HG02571 (cell line): ENCODE data around the gene FNDC5.

Source experiments
- ATAC-seq: cut with Tn5 transposase; IDR thresholded peaks from one replicate; pipeline ENCODE4 v1.9.1; 2021; ENCODE audit warnings: mild to moderate bottlenecking, moderate library complexity; ENCODE audit not compliant: unreplicated experiment

FNDC5 gene

DNA sequence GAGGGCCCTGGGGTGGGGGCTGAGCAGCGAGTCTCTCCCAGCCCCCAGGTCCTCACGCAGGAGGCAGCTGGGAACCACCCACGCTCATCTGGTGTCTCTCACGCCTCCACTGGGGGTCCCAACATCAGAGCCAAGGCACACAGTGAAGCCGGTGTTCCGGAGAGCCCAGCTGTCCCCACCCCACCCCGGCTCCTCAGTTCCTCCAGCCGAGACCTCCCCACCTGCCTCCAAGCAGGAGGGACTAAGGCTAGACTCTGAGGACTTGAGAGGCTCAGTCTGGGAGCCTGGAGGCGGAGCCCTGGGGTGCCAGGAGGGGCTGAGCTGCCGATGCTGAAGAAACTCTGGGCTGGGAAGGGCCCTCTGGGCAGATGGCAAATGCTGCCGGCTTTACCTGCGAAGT, 14.0 kb upstream of the FNDC5 start:
- no peak for ATAC-seq

DNA sequence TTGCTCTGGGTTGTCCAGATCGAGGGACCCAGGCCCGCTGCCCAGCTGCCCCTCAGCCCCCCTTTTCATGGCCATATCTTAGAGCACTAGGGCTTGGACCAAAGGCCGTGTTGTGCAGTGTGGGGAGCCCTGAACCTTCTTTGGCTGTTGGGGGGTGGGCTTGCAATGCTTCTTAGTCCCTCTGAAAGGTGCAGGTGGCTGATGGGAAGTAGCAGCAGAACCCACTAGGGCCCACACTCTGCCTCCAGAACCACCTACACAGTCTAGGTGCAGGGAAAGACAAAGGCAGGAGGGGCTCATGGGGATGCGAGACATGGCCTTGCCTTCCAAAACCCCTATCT, 13.3 kb upstream of the FNDC5 start:
- no peak for ATAC-seq

DNA sequence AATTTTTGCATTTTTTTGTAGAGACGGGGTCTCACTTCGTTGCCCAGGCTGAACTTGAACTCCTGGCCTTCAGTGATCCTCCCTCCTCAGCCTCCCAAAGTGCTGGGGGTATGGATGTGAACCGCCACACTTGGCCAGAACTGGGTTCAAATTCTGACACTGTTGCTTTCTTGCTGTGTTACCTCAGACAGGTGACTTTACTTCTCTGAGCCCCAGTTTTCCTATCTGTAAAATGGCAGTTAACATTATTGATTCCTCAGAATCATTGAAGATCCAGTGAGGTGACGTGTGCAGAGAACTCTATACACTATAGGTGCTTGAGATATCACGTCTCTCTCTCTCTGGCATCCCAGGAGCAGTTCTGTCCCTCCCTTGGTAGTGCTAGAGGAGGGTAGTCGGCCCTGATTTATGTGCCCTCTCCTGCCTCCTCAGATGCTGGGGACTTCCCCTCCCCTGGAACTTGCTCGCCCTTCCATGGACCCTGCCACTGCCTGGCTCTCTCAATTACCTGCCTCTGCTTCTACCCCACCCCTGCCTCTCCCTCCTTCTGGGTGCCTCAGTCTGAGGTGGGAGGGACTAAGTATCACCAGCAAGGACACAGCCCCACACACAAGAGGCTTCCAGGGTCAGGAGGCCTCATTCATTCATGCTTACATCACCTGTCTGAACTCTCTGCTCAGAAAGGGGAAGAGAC, 12.8 kb upstream of the FNDC5 start:
- no peak for ATAC-seq

DNA sequence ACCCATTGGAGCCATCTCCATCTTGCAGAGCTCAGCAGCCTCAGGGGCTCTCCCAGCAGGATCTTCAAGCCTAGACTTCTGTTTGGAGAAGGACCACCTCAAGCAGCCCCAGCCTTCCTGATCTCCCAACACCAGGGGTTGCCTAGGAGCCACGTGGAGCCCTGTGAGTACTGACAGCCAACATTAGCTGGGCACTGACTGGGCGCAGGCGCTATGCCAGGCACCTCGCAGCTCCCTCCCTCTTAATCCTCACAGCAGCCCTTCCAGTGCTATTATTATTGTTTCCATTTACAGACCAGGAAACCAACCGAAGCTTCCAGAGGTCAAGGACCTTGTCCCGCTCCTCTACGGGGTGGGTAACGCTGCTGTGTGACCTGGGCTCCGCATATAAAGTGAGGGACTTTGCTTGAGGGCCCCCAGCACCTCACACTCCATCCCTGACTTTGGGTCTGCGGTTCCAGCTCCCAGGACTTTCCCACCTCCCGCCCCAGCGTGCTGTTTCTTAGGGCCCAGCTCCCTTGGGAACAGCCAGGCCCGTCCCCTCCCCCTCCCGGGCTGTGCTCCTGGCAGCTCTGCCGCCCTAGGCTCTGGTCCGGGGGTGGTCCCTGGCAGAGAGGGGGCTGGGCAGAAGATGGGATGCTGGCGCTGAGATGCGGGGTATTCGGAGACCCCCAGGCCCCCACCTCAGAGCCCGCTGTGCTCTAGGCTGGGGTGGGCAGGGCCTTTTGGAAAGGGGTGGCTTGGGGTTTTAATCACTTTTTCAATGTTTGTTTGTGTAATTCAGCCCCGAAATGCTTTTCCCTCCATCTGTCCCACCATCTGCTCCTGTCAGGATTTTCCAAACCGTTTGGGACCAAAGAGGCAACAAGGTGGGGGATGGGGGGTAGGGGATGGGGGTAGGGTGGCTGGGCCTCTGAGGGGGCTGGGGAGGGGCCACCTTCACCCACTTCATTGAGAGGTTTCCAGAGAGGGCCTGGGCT, 11.4 kb upstream of the FNDC5 start:
- no peak for ATAC-seq

DNA sequence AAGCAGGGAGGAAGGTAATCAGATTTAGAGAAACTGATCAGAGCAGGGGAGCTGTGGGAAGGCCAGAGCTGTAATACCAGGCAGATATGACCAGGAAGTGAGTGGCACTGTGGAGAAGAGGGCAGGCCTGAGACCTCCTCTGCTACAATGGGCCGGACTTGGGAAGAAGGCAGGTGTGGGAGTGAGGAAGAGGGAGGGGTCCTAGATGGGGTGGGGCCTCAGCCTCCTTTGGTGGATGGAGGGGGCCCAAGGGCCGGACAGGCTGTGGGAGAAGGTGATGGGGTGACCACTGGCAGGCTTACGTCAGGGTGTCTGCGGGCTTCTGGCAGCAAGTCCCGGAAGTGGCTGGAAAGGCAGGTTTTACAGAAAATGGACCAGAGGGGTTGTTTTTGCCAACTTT, 10.6 kb upstream of the FNDC5 start:
- no peak for ATAC-seq

DNA sequence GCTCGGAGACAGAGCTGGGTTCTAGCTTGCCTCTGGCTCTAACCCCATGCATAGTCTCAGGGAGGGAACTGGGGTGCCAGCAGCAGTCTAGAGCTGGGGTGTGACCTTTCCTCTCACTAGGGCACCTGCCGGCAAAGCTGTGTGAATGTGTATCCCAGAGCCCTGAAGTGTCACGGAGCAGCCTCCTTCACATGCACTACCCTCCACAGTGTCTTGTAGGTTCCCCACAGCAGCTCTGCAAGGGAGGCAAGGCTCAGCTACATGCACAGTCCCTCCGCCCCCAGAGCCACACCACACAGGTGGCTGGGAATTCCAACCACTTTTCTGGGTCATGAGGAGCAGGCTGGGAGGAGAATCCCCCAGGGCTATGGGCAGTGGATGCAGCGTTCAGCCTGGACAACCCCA, 7.9 kb upstream of the FNDC5 start:
- no peak for ATAC-seq

DNA sequence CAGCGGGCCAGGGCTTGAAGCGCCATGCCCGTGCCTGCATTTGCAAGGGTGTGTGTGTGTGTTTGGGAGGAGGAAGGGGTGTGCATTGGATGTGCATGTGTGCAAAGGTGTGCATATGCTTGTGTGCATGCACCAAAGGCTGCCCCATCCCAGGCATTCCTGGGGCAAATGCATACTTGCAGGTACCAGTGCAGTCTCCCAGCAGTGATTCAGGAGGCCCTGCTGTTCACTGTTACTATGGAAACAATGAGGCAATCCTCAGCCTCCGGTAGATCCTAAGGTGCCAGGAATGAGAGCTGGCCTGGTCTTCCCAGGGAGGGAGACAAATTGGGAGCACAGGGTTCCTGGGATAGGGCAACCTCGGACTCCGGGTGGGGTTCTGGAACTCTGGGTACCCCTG, 7.5 kb upstream of the FNDC5 start:
- ATAC-seq: no peak

DNA sequence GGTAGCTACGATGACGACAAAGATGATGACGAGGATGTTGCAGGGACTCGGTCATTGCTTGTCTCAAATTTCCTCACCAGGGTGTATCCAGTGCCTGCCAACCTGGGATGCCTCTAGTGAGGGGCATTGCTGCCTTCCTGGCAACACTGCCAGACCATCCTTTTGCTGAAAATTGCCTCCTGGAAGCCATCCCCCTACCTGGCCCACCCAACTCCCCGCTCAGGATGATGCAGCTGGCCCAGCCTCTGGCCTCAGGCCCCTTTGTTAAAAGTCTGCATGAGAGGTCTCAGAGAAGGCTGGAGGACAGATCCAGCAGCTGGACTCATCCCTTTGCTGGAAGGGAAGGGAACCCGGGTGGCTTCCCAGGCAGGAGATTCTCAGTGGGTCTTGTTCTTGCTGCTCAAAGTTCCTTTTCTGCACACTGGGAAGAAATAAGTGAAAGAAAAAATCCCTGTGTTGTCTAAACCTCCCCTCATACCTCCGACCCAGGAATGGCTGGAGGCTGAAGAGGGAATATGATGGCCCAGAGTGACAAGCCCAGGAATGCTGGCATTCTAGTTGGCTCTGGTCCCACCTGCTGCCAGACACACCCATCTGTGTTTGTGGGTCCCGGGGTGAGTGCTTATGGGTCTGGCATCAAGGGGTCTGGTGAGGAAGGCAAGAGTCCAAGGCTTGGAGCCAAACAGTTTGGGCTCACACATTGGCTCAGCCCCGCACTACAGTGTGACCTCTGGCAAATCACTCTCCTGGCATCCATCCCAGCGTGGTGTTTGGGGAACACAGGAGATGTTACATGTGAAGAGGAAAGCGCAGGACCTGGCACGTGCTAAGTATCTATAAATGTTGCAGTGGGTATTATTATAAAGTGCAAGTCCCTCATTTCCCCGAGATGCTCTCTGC, 6.7 kb upstream of the FNDC5 start:
- no peak for ATAC-seq

DNA sequence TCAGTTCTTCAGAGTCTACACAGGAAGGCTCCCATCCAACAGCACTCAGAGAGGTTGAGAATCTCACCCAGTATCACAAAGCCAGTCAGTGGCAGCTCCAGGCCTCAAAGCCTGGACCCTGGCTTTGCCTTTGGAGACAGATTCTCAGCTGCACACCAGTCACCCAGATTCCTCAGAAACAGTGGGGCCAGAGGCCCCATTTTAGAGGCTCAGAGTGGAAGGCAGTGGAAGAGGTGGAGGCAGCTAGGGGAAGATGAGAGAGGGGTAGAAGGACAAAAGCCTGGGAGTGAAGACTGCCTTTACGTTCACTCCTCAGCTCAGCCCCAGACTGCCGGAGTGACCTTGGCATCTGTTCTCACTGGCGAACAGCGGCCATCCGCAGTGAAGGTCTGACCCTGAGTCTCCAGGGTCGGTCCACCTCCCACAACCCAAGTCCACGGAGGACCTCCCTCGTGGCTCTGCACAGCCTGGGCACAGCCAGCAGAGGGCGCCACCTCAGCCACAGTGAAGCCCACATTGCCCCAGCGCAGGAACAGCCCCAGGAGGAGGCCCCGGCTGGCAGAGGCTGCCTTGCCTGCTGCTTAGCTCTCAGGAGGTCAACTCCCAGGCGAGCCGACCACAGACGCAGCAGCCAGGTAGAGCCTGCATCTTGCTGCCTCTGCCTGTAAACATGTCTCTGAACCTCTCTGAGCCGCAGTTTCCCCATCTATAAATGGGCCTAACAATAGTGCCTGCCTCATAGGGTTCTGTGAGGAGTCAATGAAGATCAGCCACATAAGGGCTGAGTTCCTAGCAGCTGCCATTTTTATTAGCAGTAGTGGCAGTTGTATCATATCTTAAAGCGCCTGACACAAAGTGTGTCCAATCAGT, 5.9 kb upstream of the FNDC5 start:
- ATAC-seq: no peak

DNA sequence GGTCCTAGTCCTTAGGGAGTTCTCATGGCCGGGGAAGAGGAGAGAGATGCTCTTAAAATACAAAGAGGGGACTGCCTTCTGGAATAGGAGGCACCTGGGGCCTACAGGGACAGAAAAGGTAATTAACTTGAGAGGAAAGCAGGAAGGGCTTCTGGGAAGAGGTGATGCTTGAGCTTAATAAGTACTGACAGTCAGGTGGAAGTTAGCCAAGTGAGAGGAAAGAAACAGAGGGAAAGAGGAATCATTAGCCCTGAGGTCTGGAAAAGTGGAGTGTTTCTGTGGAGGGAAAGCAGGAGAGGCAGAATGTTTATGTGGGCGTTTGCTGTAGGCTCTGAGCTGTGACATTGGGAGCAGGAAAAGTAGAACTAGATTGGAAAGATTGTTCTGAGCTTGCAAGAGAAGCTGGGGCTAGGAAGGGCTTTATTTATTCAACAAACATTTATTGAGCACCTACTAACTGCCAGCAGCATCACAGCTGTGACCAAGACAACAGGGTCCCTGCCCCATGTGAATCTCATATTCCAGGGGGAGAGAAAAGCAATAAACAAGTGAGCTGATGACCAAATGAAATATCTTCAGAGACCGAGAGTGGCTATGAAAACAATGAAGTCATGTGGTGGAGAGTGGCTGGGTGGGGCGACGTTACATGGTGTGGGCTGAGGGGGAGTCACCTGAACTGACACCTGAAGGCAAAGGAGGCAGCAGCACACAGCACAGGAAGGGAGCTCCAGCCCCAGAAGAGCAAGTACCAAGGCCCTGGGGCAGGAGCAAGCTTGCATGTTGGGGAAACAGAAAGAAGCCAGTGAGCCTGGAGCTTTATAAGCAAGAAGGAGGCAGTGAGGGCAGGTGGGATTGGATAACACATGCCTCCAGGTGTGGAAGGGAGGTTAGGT, 4.4 kb upstream of the FNDC5 start:
- no peak for ATAC-seq

DNA sequence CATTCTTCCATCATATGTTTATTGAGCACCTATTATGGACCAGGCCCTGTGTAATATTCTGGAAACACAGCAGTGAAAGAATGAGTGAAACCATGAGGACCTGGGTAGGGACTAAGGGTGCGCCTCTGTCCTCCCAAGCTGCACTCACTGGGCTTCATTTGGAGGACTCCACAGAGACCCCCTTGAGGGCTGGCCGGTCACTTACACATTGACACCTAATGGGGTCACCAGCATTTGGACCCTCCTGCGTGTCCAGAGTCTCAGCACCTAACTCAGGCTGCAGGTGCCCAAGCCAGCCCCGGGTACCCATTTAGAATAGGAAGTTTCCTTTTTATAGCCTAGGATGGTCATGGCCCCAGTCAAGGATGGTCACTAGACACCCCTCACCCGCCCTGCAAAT, 2.8 kb upstream of the FNDC5 start:
- no peak for ATAC-seq

DNA sequence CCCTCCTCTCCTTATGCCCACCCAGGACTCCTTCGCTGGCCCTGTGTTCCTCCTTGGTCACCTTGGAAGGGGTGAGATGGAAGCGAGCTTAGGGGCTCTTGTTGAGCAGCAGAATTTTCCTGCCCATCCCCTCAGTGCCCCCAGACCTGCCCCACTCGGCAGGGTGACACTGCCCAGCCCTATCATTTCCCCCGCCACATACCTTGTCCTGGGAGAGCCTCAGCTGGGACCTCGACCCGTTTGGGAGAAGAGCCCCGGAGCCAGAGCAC, 1.4 kb upstream of the FNDC5 start:
- no peak for ATAC-seq

DNA sequence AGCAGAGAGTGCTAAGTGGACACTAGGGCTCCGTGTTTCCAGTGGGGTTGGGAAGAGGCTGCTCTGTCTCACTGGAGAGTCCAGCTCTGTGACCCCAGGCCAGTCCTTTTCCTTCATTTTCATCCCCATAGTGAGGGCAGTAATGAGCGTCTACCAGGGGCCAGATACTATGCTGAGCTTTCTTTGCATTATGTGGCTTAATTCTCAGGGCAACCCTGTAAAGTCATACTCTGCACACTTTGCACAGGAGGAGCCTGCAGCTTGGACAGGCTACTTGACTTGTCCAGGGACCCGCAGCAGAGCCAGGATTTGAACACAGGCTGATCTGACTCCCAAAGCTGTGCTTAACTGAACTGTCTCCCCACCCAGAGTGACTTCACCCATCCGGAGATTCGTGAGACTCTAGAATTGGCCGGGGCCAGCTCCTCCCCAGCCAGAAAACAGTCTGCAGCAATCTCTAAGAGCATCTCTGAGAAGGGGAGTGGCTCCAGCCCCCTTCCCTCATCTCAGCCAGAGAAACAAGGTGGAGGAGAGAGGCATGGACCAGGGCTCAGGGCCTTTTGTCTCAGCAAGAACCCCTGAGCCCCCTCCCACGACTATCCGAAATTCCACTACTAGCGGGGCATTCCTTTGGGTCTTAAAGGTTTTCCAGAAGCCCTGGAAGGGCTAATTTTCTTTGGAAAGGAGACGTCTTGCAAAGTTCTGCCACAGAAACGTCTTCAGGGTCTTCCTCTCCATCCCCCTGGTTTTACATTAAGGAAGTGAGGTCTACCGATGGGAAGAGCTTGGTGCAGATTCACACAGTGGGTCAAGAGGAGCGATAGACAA, 866 bp upstream of the FNDC5 start:
- ATAC-seq: no peak

DNA sequence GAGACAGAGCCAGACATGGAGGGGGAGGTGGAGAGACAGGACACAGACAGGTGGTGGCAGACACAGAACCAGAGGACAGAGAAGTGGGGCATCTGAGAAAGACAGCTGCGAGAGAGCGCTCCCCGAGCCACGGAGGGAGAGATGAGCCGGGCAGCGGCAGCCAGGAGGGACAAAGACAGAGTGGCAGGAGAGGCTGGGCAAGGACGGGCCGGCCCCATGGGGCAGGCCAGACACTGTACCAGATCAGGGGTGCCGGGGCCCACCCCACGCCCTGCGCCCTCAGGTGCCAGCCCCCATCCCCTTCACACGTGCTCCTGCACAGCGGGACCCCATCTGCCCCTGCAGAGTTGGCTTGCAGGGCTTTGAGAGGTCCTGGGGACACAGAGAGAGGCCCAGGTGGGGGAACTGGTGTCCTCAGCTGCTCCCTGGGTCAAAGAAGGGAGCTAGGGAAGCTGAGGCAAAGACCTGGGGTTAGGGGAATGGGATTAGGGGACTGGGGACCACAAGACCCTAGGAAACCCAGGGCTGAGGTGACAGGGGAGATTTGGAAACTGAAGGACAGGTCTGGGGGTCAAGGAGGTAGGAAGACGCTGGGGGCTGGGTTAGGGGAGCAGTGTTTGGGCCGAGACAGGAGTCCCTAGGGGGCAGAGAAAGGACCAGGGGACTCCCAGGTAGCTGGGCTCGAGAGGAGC, 643 bp downstream of the FNDC5 start:
- no peak for ATAC-seq

DNA sequence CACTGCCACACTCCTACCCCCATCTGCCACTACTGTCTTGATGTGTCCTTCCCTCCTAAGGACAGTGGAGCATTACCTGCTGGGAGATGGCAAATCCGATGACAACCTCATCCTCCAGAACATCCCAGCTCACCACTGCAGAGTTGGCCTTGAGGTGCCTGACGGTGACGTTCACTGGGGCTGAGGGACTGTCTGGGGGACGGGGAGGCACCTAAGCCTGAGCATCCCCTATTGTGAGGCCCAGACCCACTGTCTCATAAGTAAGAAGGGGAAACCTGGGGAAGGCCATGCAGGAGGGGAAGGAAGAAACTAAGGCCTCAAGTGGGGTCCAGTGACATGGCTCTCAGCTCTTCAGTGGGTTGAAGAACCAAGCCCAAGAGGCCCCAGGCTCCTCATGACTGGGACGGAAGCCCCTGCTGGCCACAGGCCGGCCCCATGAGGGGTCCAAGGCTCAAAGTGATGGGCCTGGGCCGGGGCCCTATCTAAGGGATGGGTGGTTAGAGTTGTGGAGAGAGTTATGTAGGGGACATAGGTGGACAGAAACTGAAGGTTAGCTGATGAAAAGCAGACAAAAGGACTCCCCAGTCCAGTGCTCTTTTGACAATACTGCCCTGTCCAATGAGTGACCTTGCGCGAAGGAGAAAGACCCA, 1.8 kb downstream of the FNDC5 start:
- ATAC-seq: no peak

DNA sequence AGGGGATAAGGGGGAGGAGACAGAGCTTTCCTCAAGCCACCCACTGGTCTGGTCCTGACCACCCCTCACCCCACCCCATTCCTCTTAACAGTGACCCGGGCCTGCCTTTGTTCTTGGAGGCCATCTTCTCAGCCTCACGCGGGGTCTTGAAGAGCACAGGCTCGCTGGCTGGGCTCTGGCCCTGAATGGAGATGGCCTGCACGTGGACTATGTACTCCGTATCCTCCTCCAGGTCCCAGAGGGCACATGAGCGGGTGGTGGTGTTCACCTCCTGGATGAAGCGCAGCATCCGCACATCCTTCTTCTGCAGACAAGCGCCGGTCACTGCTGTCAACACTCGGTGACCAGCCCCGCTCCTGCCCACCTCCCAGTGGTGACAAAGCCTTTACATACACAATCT, 2.6 kb downstream of the FNDC5 start:
- ATAC-seq: no peak

DNA sequence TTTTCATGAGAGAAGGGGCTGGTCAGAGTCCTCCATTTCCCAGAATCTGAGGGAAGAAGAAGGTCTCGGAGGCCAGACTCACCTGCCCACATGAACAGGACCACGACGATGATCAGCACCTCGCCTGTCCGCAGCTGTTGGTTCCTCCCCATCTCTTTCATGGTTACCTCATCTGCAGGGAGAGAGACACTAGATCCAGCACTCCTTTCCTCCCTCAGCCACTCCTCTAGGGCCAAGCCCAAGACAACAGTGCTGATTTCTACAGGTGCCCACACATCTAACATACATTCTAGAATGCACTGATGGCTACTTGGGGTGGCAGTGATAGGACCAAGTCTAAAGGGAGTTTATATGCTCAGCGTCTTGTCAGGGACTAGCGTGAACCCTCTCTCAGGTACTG, 3.0 kb downstream of the FNDC5 start:
- ATAC-seq: no peak

DNA sequence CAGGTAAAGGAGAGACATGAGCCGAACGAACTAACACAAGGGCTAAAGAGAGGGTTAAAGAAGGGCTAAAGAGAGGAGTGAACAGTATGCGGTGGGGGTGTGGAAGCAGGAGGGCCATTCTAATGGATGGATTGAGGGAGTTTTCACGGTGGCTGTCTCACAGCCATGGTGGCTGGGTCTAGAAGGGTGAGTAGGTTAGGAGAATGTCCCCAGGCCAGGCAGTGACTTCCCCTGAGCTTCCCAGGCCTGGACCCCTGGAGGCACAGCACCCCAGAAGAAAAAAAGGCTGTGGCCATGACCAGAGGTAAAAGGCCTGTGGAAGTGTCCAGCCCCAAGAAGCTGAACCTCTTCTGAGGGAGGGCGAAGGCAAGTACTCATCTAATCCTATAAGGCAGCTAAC, 3.6 kb downstream of the FNDC5 start:
- ATAC-seq: no peak
